HG02981 (cell line): Measurements from ENCODE around the gene GABRD.

Source experiments
- ATAC-seq: cut with Tn5 transposase; IDR thresholded peaks from one replicate; pipeline ENCODE4 v1.9.1; 2021; ENCODE audit warnings: mild to moderate bottlenecking, moderate library complexity; ENCODE audit not compliant: unreplicated experiment

Gene GABRD

DNA sequence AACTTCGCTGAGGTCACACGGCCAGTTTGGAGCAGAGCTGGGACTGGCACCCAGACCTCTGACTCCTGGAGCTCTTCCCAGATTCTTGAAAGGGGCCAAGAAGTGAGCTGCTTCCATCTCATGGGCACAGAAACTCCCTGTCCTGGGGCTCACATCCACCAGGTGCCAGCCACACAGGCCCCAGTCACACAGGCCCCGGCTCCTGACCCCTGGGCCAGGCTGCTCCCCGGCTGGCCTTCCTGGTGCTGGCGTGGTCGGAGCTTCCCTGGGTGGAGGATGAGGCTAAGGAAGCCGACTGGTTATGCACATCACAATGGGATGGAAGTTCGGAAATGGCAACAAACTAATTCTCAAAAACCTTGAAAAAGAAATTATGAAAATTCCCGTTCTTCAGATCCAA is 3.0 kb upstream of the GABRD start:
- ATAC-seq, result no peak

GRCh38 chr1:2018217-2019171 is 651 bp upstream of the GABRD start:
- no peak for ATAC-seq

GRCh38 chr1:2019571-2020309 is 595 bp downstream of the GABRD start:
- ATAC-seq, result no peak

- ATAC-seq, result no peak
Measured at GRCh38 chr1:2020310-2020655, 1.1 kb downstream of the GABRD start.

GRCh38 chr1:2021550-2021949 is 2.4 kb downstream of the GABRD start:
- ATAC-seq, result no peak

DNA sequence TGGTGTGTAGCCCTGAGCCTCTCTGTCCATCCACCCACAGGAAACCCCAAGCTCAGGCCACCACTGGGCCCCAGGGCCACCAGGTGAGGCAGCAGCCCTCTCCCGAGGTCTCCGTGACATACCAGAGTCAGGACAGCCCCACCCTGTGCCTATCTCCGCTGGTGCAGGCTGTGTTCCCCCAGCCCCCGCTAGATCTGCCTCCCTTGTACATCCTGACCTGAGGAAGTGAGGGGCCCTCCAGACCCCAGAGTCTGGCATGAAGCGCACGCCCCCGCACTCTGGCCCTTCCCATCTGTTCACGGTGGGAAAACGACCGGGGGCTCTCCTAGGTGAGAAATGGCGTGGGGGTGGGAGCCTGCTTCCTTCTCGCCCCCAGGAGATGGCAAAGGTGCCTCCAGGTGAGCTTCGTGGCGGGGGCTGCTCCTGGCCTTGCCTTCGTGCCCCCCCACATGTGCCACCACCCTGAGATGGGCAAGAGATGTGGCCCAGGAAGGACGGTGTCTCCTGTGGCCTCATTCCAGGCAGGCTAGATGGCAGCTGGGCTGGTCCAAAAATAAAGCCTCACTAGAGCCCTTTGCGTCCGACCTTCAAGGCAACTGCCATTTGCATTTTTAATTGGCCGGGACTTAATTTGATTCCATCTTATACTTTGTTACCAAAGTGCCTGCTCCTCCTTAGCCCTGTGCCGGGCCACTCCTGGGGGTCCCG is 3.1 kb downstream of the GABRD start:
- ATAC-seq, result no peak

- no peak for ATAC-seq
Measured at GRCh38 chr1:2023187-2023586, 4.0 kb downstream of the GABRD start.

- ATAC-seq, result no peak
Measured at GRCh38 chr1:2024451-2024850, 5.3 kb downstream of the GABRD start.

DNA sequence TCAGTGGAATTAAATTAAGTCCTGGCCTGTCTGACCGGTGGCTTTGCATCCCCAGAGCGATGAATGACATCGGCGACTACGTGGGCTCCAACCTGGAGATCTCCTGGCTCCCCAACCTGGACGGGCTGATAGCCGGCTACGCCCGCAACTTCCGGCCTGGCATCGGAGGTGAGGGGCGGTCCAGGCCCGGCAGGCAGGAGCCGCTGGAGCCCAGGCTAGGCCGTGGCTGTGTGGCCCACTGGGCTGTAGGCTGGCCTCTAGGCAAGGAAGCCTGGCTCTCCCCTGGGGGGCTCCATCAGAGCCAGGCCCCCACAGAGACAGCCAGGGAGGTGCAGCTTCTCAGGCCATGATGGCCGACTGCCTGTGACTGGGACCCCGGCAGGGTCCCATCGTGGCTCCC is 5.7 kb downstream of the GABRD start:
- no peak for ATAC-seq

DNA sequence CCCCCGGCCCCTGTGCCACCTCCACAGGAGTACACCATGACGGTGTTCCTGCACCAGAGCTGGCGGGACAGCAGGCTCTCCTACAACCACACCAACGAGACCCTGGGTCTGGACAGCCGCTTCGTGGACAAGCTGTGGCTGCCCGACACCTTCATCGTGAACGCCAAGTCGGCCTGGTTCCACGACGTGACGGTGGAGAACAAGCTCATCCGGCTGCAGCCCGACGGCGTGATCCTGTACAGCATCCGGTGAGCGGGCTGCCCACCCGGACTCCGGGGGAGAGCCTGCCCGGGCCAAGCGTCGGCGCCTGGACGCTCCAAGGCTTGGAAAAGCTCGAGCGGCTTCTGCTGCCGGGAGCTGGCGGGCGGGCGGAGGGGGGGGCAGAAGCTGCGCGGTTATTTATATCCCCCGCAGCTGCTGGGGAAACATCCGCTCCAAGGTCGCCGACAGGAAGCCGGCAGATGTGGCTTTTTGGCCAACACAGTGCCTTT is 6.4 kb downstream of the GABRD start:
- no peak for ATAC-seq

DNA sequence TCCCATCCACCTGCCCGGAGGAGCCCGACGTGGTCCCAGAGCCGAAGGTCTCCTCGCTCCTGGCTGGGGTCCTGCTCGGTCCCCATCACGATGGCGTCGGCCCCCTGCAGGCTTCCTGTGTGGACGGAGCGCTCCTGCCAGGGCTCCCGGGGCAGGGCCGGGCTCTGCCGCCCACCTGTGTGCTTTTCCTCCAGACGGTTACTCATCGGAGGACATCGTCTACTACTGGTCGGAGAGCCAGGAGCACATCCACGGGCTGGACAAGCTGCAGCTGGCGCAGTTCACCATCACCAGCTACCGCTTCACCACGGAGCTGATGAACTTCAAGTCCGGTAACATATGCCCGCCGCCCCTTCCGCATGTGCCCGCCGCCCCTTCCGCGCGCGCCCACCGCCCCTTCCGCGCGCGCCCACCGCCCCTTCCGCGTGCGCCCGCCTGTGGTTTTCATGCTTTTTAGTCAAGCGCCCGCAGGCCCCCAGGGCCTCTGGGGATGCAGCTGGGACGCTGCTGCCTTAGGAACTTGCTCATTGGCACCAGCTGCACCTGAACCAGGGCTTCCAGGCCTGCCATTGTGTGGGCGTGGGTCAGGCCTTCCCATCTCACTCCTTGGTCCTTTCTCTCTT is 8.9 kb downstream of the GABRD start:
- ATAC-seq, result no peak

- ATAC-seq, result no peak
Measured at GRCh38 chr1:2028870-2029560, 9.9 kb downstream of the GABRD start.

- ATAC-seq, result no peak
Measured at GRCh38 chr1:2029561-2029960, 10.4 kb downstream of the GABRD start.

GRCh38 chr1:2030076-2030871 is 11.1 kb downstream of the GABRD start:
- no peak for ATAC-seq

DNA sequence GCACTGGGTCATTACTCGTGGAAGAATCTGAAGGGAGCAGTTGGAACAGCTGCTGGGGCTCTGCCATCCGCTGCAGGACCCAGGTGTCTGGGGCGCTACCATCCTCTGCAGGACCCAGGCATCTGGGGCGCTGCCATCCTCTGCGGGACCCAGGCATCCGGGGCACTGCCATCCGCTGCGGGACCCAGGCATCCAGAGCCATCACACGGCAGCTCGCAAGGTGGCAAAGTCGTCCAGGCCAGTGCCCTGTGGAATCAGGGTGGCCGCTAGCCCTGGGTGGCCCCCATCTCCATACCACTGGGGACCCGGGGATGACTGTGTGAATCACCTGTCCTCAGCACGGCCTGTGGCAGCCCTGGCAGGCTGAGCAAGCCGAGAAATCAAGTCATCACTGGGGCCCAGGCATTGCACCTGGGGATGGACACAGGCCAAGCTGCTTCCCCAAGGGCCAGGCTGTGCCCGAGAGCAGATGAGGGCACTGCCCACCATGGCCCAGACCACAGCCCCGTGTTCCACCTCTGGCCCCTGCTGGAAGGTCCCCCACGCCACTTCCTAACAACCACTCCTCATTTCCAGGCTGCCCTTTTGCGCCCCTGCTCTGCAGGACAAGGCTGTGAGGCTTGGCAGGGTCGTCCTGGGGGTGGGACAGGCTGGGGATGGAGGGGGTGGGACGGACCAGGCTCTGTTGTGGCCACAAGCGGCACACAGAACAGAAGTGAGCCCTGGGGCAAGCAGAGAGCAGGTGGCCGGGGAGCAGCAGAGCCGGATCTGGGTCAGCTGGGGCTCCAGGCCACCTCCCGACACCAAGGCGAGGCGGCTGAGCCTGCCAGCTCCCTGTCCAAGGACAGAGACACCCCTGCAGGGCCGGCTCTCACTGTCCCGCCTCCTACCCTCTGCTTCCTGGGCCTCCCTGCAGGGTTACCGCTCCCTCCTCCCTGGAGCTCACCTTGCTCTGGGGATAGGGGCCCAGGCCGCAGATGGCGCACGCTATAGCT is 12.7 kb downstream of the GABRD start:
- ATAC-seq, result no peak

DNA sequence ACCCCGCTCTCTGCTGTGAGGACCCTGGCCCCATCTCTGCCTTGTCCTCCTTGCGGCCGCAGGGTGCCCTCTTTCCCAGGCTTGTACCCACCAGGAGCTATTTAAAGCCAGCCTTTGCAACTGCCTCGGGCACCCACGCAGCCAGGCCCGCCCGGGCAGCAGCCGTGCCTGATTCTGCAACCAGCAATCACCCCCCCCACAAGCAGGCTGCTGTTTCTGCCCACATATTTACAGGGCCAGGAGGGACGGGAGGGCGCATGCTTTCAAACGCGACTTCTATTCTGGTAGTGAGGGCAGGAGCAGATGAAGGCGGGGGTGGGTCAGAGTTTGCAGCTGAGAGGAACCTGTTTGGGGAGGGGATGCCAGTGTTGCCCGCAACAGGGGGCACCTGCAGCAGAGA is 13.6 kb downstream of the GABRD start:
- no peak for ATAC-seq

DNA sequence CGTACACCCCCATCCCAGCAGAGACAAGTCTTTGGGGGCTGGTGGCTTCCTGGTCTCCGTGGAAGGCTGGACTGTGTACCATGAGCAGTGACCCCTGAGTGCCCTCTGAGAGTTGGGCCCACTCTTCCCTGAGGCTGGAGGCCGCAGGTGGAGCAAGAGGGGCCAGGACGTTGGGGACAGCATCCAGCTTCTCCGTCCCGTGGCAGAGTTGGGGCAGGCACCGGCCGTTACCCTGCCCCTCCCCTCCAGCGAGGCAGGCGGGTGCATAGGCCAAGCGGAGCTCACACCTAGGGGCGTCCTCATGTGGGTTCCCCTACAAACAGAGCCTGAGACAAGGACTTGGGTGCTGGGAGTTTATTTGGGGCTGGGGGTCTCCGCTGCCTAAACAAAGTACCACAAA is 14.0 kb downstream of the GABRD start:
- no peak for ATAC-seq

- ATAC-seq, result no peak
Measured at GRCh38 chr1:2036287-2036686, 17.1 kb downstream of the GABRD start.
